Measurements from ENCODE around the gene PCP4L1. TPM values are rescaled to one million over a fixed set of nuclear protein-coding genes. Genes with fewer than 3 reads are reported as not detected.
"Not testable (repeated sequence)": the region's sequence is repeated elsewhere in the genome, so short reads cannot be mapped to it uniquely, and the experiment has no call there.

Gene PCP4L1
- total and polyA plus RNA-seq, 2 experiments from 2014 or later = 1.4 to 1.7 TPM

DNA sequence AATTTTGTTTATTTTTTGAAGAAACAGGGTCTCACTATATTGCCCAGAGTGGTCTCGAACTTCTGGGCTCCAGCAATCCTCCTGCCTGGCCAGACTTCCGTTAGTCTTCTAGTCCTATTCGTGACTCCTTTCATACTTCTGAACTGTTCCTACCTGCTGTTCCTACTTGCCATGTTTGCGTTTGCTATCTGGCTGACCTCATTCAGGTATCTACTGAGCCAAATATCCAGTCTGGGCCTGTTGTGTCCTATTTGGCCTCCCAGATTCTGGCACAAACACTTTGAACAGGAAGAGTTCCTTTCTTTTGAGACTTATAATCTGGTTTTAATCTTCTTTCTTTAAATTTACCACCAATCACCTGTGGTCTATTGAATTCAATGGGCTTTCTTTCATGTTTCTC lies 13.7 kb upstream of the PCP4L1 start:
- Histone ChIP-seq H3K4me2 (no peak overlapping the region), H3K27me3 (no peaks in the 10 kb centered on the region), H3K36me3 (replicated peaks; ENCODE audit: insufficient read depth, low read depth) (no peaks in the 10 kb centered on the region), H3K4me1 (ENCODE audit: insufficient read depth) (no peaks in the 10 kb centered on the region), H3K79me2 (no peaks in the 10 kb centered on the region), H3K9me2 (replicated peaks; ENCODE audit: insufficient read depth) (no peaks in the 10 kb centered on the region), H2AFZ (no peak overlapping the region), H4K20me1 (ENCODE audit: insufficient read depth, poor library complexity, severe bottlenecking) (no peaks in the 10 kb centered on the region), H3K9me3 (ENCODE audit: low read depth) (no peaks in the 10 kb centered on the region), H3K4me3 (no peak overlapping the region), H3K27ac (peak overlapping the region; percentile 48)
- WGBS (ENCODE audit: low lambda C conversion rate, missing lambda C conversion rate) = 86% methylated on average over 4 of the region's 4 CpGs
- DNase-seq (ENCODE audit: low spot score) = no peak
- TF ChIP-seq CTCF (IDR thresholded peaks at IDR 0.05; ENCODE audit: poor library complexity) (no peak), EZH2phosphoT487 (IDR thresholded peaks at IDR 0.05; ENCODE audit: low read depth, severe bottlenecking, unreplicated experiment) (no peak), EZH2 (IDR thresholded peaks at IDR 0.05; ENCODE audit: borderline replicate concordance) (no peak)

GRCh38 chr1:161250100-161250499 lies 8.4 kb upstream of the PCP4L1 start:
- not testable (repeated sequence) for H3K36me3 ChIP-seq (replicated peaks; ENCODE audit: insufficient read depth, low read depth); DNase-seq (ENCODE audit: low spot score); H3K79me2 ChIP-seq; H3K9me3 ChIP-seq (ENCODE audit: low read depth); H3K27ac ChIP-seq; H2AFZ ChIP-seq; H3K4me1 ChIP-seq (ENCODE audit: insufficient read depth); H3K4me3 ChIP-seq; H3K4me2 ChIP-seq; H4K20me1 ChIP-seq (ENCODE audit: insufficient read depth, poor library complexity, severe bottlenecking); H3K9me2 ChIP-seq (replicated peaks; ENCODE audit: insufficient read depth); H3K27me3 ChIP-seq
- 97% methylated on average over 5 of the region's 5 CpGs for WGBS (ENCODE audit: low lambda C conversion rate, missing lambda C conversion rate)

GRCh38 chr1:161250829-161251228 lies 7.7 kb upstream of the PCP4L1 start:
- DNase-seq (ENCODE audit: low spot score) = no peak
- Histone ChIP-seq H3K9me3 (ENCODE audit: low read depth) (no peaks in the 10 kb centered on the region), H4K20me1 (ENCODE audit: insufficient read depth, poor library complexity, severe bottlenecking) (no peaks in the 10 kb centered on the region), H3K79me2 (no peaks in the 10 kb centered on the region), H3K4me3 (no peak overlapping the region), H3K36me3 (replicated peaks; ENCODE audit: insufficient read depth, low read depth) (no peaks in the 10 kb centered on the region), H3K27me3 (no peaks in the 10 kb centered on the region), H3K27ac (no peak overlapping the region), H3K9me2 (replicated peaks; ENCODE audit: insufficient read depth) (no peaks in the 10 kb centered on the region), H3K4me2 (no peak overlapping the region), H2AFZ (no peak overlapping the region), H3K4me1 (ENCODE audit: insufficient read depth) (no peaks in the 10 kb centered on the region)
- WGBS (ENCODE audit: low lambda C conversion rate, missing lambda C conversion rate) = 71% methylated on average over 7 of the region's 7 CpGs
- TF ChIP-seq CTCF (IDR thresholded peaks at IDR 0.05; ENCODE audit: poor library complexity) (no peak), EZH2phosphoT487 (IDR thresholded peaks at IDR 0.05; ENCODE audit: low read depth, severe bottlenecking, unreplicated experiment) (no peak), EZH2 (IDR thresholded peaks at IDR 0.05; ENCODE audit: borderline replicate concordance) (no peak)

DNA sequence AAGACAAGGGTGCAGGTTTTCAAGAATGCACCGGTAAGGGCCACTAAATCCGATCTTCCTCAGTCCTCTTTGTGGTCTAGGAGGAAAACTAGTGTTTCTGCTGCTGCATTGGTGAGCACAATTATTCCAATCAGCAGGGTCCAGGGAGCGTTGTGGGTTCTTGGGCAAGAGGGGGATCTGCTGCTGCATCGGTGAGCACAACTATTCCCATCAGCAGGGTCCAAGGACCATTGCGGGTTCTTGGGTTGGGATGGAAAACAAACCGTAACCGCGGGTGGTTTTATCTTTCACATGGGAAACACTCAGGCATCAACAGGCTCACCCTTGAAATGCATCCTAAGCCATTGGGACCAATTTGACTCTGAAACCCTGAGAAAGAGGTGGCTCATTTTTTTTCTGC lies 7.0 kb upstream of the PCP4L1 start:
- no peaks in the 10 kb centered on the region for H3K9me3 ChIP-seq (ENCODE audit: low read depth)
- H2AFZ ChIP-seq = no peak overlapping the region
- H3K79me2 ChIP-seq = no peaks in the 10 kb centered on the region
- no peaks in the 10 kb centered on the region for H4K20me1 ChIP-seq (ENCODE audit: insufficient read depth, poor library complexity, severe bottlenecking)
- WGBS (ENCODE audit: low lambda C conversion rate, missing lambda C conversion rate) = 95% methylated on average over 8 of the region's 8 CpGs
- no peaks in the 10 kb centered on the region for H3K36me3 ChIP-seq (replicated peaks; ENCODE audit: insufficient read depth, low read depth)
- no peak for TF ChIP-seq CTCF (IDR thresholded peaks at IDR 0.05; ENCODE audit: poor library complexity)
- TF ChIP-seq EZH2 (IDR thresholded peaks at IDR 0.05; ENCODE audit: borderline replicate concordance) = no peak
- no peak for TF ChIP-seq EZH2phosphoT487 (IDR thresholded peaks at IDR 0.05; ENCODE audit: low read depth, severe bottlenecking, unreplicated experiment)
- DNase-seq (ENCODE audit: low spot score) = no peak
- no peak overlapping the region for H3K27ac ChIP-seq
- H3K4me1 ChIP-seq (ENCODE audit: insufficient read depth) = no peaks in the 10 kb centered on the region
- no peaks in the 10 kb centered on the region for H3K9me2 ChIP-seq (replicated peaks; ENCODE audit: insufficient read depth)
- no peak overlapping the region for H3K4me2 ChIP-seq
- H3K4me3 ChIP-seq = no peak overlapping the region
- H3K27me3 ChIP-seq = no peaks in the 10 kb centered on the region

DNA sequence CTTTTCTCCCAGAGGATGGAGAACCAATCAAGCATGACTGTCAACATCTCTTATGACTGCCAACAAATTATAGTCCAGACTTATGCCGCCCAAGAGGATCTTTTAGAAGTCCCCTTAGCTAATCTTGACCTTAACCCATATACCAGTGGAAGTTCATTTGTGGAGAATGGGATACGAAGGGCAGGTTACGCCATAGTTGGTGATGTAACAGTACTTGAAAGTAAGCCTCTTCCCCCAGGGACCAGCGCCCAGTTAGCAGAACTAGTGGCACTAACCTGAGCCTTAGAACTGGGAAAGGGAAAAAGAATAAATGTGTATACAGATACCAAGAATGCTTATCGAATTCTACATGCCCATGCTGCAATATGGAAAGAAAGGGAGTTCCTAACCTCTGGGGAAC lies 3.2 kb upstream of the PCP4L1 start:
- not testable (repeated sequence) for DNase-seq (ENCODE audit: low spot score); H3K9me3 ChIP-seq (ENCODE audit: low read depth); H3K4me2 ChIP-seq; H4K20me1 ChIP-seq (ENCODE audit: insufficient read depth, poor library complexity, severe bottlenecking); H3K79me2 ChIP-seq; H3K36me3 ChIP-seq (replicated peaks; ENCODE audit: insufficient read depth, low read depth); H3K4me3 ChIP-seq; H3K9me2 ChIP-seq (replicated peaks; ENCODE audit: insufficient read depth); H2AFZ ChIP-seq; H3K4me1 ChIP-seq (ENCODE audit: insufficient read depth); H3K27ac ChIP-seq
- 86% methylated on average over 5 of the region's 5 CpGs for WGBS (ENCODE audit: low lambda C conversion rate, missing lambda C conversion rate)
- H3K27me3 ChIP-seq = peaks cover 22% of the 10 kb centered on the region

DNA sequence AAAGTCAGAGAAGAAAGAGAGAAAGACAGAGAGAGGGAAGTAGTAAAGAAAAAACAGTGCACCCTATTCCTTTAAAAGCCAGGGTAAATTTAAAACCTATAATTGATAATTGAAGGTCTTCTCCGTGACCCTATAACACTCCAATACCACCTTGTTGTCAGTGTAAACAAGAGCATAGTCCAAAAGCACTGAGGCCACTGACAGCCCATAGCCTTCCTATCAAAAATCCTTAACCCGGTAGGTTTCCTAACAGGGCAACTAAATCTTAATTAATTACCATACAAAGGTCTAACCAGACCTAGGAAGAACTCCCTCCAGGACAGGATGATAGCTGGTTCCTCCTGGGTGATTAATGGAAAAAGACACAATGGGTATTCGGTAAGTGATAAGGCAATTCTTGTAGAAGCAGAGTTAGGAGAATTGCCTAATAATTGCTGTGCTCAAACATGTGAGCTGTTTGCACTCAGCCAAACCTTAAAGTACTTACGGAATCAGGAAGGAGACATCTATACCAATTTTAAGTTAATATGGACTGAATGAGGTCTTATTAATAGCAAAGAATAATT lies 2.5 kb upstream of the PCP4L1 start:
- H3K9me3 ChIP-seq (ENCODE audit: low read depth); H4K20me1 ChIP-seq (ENCODE audit: insufficient read depth, poor library complexity, severe bottlenecking); H3K4me3 ChIP-seq; H3K4me1 ChIP-seq (ENCODE audit: insufficient read depth); DNase-seq (ENCODE audit: low spot score); H3K4me2 ChIP-seq; H3K27ac ChIP-seq; H3K36me3 ChIP-seq (replicated peaks; ENCODE audit: insufficient read depth, low read depth); H3K9me2 ChIP-seq (replicated peaks; ENCODE audit: insufficient read depth); H3K79me2 ChIP-seq; H2AFZ ChIP-seq: not testable (repeated sequence)
- H3K27me3 ChIP-seq = peaks cover 26% of the 10 kb centered on the region
- WGBS (ENCODE audit: low lambda C conversion rate, missing lambda C conversion rate) = 30% methylated on average over 4 of the region's 4 CpGs

All from hepatocyte (in vitro differentiated cells).